Upper lobe of right lung (tissue), 1 donor: Measurements from ENCODE around the gene C5orf34. TPM values are rescaled to one million over a fixed set of nuclear protein-coding genes. Genes with fewer than 3 reads are reported as not detected.
A peak's percentile ranks its signal among the peaks of the same experiment; 100 is the strongest.

Experiments
- ATAC-seq: fragments of 200-7000 bp; cut with Tn5 transposase; one replicate; pipeline ENCODE4 v1.9.1; 2020; ENCODE audit warnings: mild to moderate bottlenecking, moderate library complexity
- DNase-seq: peaks from one replicate; pipeline ENCODE4 v3.0.0-alpha.2; 2020
- H3K27ac ChIP-seq: fragments of 200-600 bp; one replicate; pipeline ENCODE4 v1.8.0; 2022
- H3K27me3 ChIP-seq: fragments of 200-600 bp; one replicate; pipeline ENCODE4 v1.8.0; 2022; ENCODE audit warnings: mild to moderate bottlenecking
- H3K36me3 ChIP-seq: fragments of 200-600 bp; one replicate; pipeline ENCODE4 v1.8.0; 2022
- H3K4me1 ChIP-seq: fragments of 200-600 bp; one replicate; pipeline ENCODE4 v1.8.0; 2022
- H3K4me3 ChIP-seq: fragments of 200-600 bp; one replicate; pipeline ENCODE4 v1.8.0; 2022; ENCODE audit warnings: mild to moderate bottlenecking
- H3K9me3 ChIP-seq: fragments of 200-600 bp; one replicate; pipeline ENCODE4 v1.8.0; 2022
- CTCF ChIP-seq: fragments of 200-600 bp; IDR thresholded peaks from one replicate; pipeline ENCODE4 v1.8.0; 2022; ENCODE audit warnings: antibody characterized with exemption
- intact Hi-C: fragments of 100-400 bp; cut with DNase I; formaldehyde crosslinking; loops from one replicate; pipeline ENCODE4 v1.11.0; 2022
- total RNA-seq: library from RNA; stranded (reverse); fragmentation: NEBNext Ultra II Directional; extraction: Animal tissue kit (Norgen Biotek cat#: 25700); gene quantifications from one replicate; pipeline ENCODE4 v1.2.1, GENCODE V29; 2021
- donor health status: DM: no; HTN: yes; CAD: no; lungs with severe emphysema.

C5orf34 gene
- total RNA-seq, 1 donor from 2014 or later, result 2.6 TPM

- DNase-seq, result no peak
- Histone ChIP-seq H3K4me1 (peaks cover 7% of the 10 kb centered on the region), H3K27me3 (no peaks in the 10 kb centered on the region), H3K4me3 (no peak overlapping the region), H3K27ac (no peak overlapping the region), H3K36me3 (peaks cover 87% of the 10 kb centered on the region), H3K9me3 (no peaks in the 10 kb centered on the region)
- TF ChIP-seq CTCF, result no peak
- intact Hi-C loops, result no loop called here
- no peak for ATAC-seq
Measured at GRCh38 chr5:43548358-43548757, 33.4 kb upstream of the C5orf34 start.

GRCh38 chr5:43547532-43547931, 32.6 kb upstream of the C5orf34 start:
- Histone ChIP-seq H3K4me1 (peaks cover 7% of the 10 kb centered on the region), H3K27me3 (no peaks in the 10 kb centered on the region), H3K9me3 (no peaks in the 10 kb centered on the region), H3K27ac (no peak overlapping the region), H3K36me3 (peaks cover 85% of the 10 kb centered on the region), H3K4me3 (no peak overlapping the region)
- intact Hi-C loops, result no loop called here
- ATAC-seq (no peak), DNase-seq (no peak)
- no peak for TF ChIP-seq CTCF

- Histone ChIP-seq H3K4me1 (no peaks in the 10 kb centered on the region), H3K4me3 (no peak overlapping the region), H3K9me3 (no peaks in the 10 kb centered on the region), H3K27ac (no peak overlapping the region), H3K36me3 (peaks cover 91% of the 10 kb centered on the region), H3K27me3 (no peaks in the 10 kb centered on the region)
- ATAC-seq, result peak; percentile 47
- intact Hi-C loops, result no loop called here
- no peak for TF ChIP-seq CTCF
- DNase-seq, result no peak
Measured at GRCh38 chr5:43543434-43543833, 28.5 kb upstream of the C5orf34 start.

- Histone ChIP-seq H3K36me3 (peaks cover 93% of the 10 kb centered on the region), H3K9me3 (no peaks in the 10 kb centered on the region), H3K27me3 (no peaks in the 10 kb centered on the region), H3K27ac (no peak overlapping the region), H3K4me3 (no peak overlapping the region), H3K4me1 (no peaks in the 10 kb centered on the region)
- ATAC-seq, result no peak
- DNase-seq, result no peak
- TF ChIP-seq CTCF, result no peak
- intact Hi-C loops, result no loop called here
Measured at GRCh38 chr5:43540746-43541145, 25.8 kb upstream of the C5orf34 start.

- no peak overlapping the region for H3K4me3 ChIP-seq
- H3K36me3 ChIP-seq, result peaks cover 95% of the 10 kb centered on the region
- H3K9me3 ChIP-seq, result no peaks in the 10 kb centered on the region
- H3K27me3 ChIP-seq, result no peaks in the 10 kb centered on the region
- no peak for TF ChIP-seq CTCF
- DNase-seq (no peak), ATAC-seq (no peak)
- no peaks in the 10 kb centered on the region for H3K4me1 ChIP-seq
- no peak overlapping the region for H3K27ac ChIP-seq
- intact Hi-C loops, result no loop called here
Measured at GRCh38 chr5:43536972-43537371, 22.0 kb upstream of the C5orf34 start.

GRCh38 chr5:43533646-43534045, 18.7 kb upstream of the C5orf34 start:
- Histone ChIP-seq H3K36me3 (peaks cover 93% of the 10 kb centered on the region), H3K27ac (no peak overlapping the region), H3K4me3 (no peak overlapping the region), H3K4me1 (no peaks in the 10 kb centered on the region), H3K27me3 (no peaks in the 10 kb centered on the region), H3K9me3 (no peaks in the 10 kb centered on the region)
- intact Hi-C loops, result no loop called here
- no peak for TF ChIP-seq CTCF
- DNase-seq (no peak), ATAC-seq (no peak)
